ENCODE results near the gene RPEL1. TPM values are rescaled to one million over a fixed set of nuclear protein-coding genes. Genes with fewer than 3 reads are reported as not detected.

RPEL1 gene
- total and polyA plus RNA-seq, 2 experiments from 2014 or later: 0.10 TPM; not detected in 1

DNA sequence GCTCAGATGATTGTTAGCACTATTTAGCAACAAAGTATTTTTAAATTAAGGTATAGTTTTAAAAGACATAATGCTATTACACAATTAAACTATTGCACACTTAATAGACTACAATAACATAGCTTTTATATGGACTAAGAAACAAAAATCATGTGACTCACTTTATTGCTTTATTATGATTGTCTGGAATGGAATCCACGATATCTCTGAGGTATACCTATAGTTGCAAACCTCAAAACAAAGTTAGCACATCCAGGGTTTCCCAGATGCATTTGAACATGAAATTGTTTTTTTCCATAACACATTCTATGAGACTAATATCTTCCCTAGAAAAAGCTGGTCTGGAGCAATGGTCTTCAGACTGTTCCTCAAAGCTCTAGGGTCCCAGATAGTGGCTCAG is 18.3 kb upstream of the RPEL1 start:
- WGBS (ENCODE audit: low lambda C conversion rate, missing lambda C conversion rate): 83% methylated on average over 1 of the region's 1 CpG
- DNase-seq (ENCODE audit: low spot score): no peak
- H3K27ac ChIP-seq: peak overlapping the region; percentile 40

DNA sequence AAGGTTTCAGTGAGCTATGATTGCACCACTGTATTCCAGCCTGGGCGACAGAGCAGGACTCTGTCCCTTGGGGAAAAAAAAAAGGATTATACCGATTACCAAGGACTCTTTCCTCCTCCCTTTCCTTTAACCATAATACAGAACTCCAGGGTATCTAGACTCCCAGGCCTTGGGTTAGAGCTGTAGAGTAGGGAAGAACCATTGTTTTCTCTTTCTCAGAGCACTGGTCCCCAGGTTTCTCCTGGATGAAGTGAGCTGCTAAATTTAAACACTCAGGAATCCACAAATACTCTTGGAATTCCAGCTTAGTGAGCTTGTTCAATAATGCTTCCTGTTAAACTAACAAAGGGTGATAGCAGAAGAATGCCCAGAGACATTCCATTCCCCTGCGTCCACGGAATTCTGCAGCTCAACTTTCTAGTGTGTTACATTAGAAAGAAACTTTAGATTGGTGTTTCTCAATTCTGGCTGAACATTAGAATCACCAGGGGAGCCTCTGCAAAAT is 14.6 kb upstream of the RPEL1 start:
- H3K36me3 ChIP-seq (replicated peaks; ENCODE audit: insufficient read depth, low read depth): no peaks in the 10 kb centered on the region
- WGBS (ENCODE audit: low lambda C conversion rate, missing lambda C conversion rate): 19% methylated on average over 4 of the region's 4 CpGs
- peaks cover 18% of the 10 kb centered on the region for H3K4me1 ChIP-seq (ENCODE audit: insufficient read depth)
- no peaks in the 10 kb centered on the region for H3K27me3 ChIP-seq
- TF ChIP-seq EZH2phosphoT487 (IDR thresholded peaks at IDR 0.05; ENCODE audit: low read depth, severe bottlenecking, unreplicated experiment) (no peak), EZH2 (IDR thresholded peaks at IDR 0.05; ENCODE audit: borderline replicate concordance) (no peak)
- TF ChIP-seq, protein P1, sequence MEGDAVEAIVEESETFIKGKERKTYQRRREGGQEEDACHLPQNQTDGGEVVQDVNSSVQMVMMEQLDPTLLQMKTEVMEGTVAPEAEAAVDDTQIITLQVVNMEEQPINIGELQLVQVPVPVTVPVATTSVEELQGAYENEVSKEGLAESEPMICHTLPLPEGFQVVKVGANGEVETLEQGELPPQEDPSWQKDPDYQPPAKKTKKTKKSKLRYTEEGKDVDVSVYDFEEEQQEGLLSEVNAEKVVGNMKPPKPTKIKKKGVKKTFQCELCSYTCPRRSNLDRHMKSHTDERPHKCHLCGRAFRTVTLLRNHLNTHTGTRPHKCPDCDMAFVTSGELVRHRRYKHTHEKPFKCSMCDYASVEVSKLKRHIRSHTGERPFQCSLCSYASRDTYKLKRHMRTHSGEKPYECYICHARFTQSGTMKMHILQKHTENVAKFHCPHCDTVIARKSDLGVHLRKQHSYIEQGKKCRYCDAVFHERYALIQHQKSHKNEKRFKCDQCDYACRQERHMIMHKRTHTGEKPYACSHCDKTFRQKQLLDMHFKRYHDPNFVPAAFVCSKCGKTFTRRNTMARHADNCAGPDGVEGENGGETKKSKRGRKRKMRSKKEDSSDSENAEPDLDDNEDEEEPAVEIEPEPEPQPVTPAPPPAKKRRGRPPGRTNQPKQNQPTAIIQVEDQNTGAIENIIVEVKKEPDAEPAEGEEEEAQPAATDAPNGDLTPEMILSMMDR (IDR thresholded peaks at IDR 0.05; ENCODE audit: poor library complexity): no peak
- peak overlapping the region; percentile 95 for H3K27ac ChIP-seq
- no peaks in the 10 kb centered on the region for H3K9me2 ChIP-seq (replicated peaks; ENCODE audit: insufficient read depth)
- H4K20me1 ChIP-seq (ENCODE audit: insufficient read depth, poor library complexity, severe bottlenecking): no peaks in the 10 kb centered on the region
- DNase-seq (ENCODE audit: low spot score): peak; percentile 57
- no peak overlapping the region for H3K4me3 ChIP-seq
- no peak overlapping the region for H2AFZ ChIP-seq
- H3K9me3 ChIP-seq (ENCODE audit: low read depth): no peaks in the 10 kb centered on the region
- H3K79me2 ChIP-seq: no peaks in the 10 kb centered on the region
- peak overlapping the region; percentile 32 for H3K4me2 ChIP-seq

More for the DNA sequence above, 18.3 kb upstream of the RPEL1 start:
- Histone ChIP-seq H2AFZ (no peak overlapping the region), H3K4me2 (no peak overlapping the region), H3K4me1 (ENCODE audit: insufficient read depth) (peaks cover 18% of the 10 kb centered on the region), H3K9me2 (replicated peaks; ENCODE audit: insufficient read depth) (no peaks in the 10 kb centered on the region), H3K79me2 (no peaks in the 10 kb centered on the region), H3K9me3 (ENCODE audit: low read depth) (no peaks in the 10 kb centered on the region), H3K27me3 (no peaks in the 10 kb centered on the region), H3K36me3 (replicated peaks; ENCODE audit: insufficient read depth, low read depth) (no peaks in the 10 kb centered on the region), H3K4me3 (no peak overlapping the region), H4K20me1 (ENCODE audit: insufficient read depth, poor library complexity, severe bottlenecking) (no peaks in the 10 kb centered on the region)
- TF ChIP-seq EZH2 (IDR thresholded peaks at IDR 0.05; ENCODE audit: borderline replicate concordance) (no peak), EZH2phosphoT487 (IDR thresholded peaks at IDR 0.05; ENCODE audit: low read depth, severe bottlenecking, unreplicated experiment) (no peak)
- TF ChIP-seq, protein P1 (IDR thresholded peaks at IDR 0.05; ENCODE audit: poor library complexity): no peak

GRCh38 chr10:103232131-103232673 is 13.5 kb upstream of the RPEL1 start:
- H3K27ac ChIP-seq: peak overlapping the region; percentile 95
- H3K27me3 ChIP-seq: no peaks in the 10 kb centered on the region
- no peaks in the 10 kb centered on the region for H3K79me2 ChIP-seq
- H2AFZ ChIP-seq: no peak overlapping the region
- peak overlapping the region; percentile 32 for H3K4me2 ChIP-seq
- no peaks in the 10 kb centered on the region for H4K20me1 ChIP-seq (ENCODE audit: insufficient read depth, poor library complexity, severe bottlenecking)
- TF ChIP-seq, protein P1 (IDR thresholded peaks at IDR 0.05; ENCODE audit: poor library complexity): no peak
- no peak for TF ChIP-seq EZH2phosphoT487 (IDR thresholded peaks at IDR 0.05; ENCODE audit: low read depth, severe bottlenecking, unreplicated experiment)
- TF ChIP-seq EZH2 (IDR thresholded peaks at IDR 0.05; ENCODE audit: borderline replicate concordance): no peak
- no peaks in the 10 kb centered on the region for H3K9me3 ChIP-seq (ENCODE audit: low read depth)
- DNase-seq (ENCODE audit: low spot score): no peak
- H3K9me2 ChIP-seq (replicated peaks; ENCODE audit: insufficient read depth): no peaks in the 10 kb centered on the region
- 30% methylated on average over 3 of the region's 3 CpGs for WGBS (ENCODE audit: low lambda C conversion rate, missing lambda C conversion rate)
- H3K4me3 ChIP-seq: no peak overlapping the region
- peaks cover 18% of the 10 kb centered on the region for H3K4me1 ChIP-seq (ENCODE audit: insufficient read depth)
- H3K36me3 ChIP-seq (replicated peaks; ENCODE audit: insufficient read depth, low read depth): no peaks in the 10 kb centered on the region
